Right lobe of liver (tissue), 4 donors: ENCODE results near the gene HSD11B1L.

Experiments used
- POLR2A ChIP-seq: fragments of 450-650 bp; IDR thresholded peaks from one replicate; pipeline ENCODE4 v1.6.1; 2017; ENCODE audit warnings: antibody characterized with exemption, mild to moderate bottlenecking
- TF ChIP-seq, protein P1 (sequence below), 4 donors: fragments of 200-600 bp in 3 of 4; fragments of 450-650 bp in 1 of 4; IDR thresholded peaks; one replicate each; pipeline versions ENCODE4 v1.5.1 to v1.8.0; 2016 to 2022; ENCODE audit warnings: antibody characterized with exemption in 4 of 4, mild to moderate bottlenecking in 2 of 4
- donor health status: DM: no; HTN: no; CAD: no.
- donor health status: DM: no; HTN: no; CAD: no.
- donor health status: DM: no; HTN: yes; CAD: no.

DNA sequence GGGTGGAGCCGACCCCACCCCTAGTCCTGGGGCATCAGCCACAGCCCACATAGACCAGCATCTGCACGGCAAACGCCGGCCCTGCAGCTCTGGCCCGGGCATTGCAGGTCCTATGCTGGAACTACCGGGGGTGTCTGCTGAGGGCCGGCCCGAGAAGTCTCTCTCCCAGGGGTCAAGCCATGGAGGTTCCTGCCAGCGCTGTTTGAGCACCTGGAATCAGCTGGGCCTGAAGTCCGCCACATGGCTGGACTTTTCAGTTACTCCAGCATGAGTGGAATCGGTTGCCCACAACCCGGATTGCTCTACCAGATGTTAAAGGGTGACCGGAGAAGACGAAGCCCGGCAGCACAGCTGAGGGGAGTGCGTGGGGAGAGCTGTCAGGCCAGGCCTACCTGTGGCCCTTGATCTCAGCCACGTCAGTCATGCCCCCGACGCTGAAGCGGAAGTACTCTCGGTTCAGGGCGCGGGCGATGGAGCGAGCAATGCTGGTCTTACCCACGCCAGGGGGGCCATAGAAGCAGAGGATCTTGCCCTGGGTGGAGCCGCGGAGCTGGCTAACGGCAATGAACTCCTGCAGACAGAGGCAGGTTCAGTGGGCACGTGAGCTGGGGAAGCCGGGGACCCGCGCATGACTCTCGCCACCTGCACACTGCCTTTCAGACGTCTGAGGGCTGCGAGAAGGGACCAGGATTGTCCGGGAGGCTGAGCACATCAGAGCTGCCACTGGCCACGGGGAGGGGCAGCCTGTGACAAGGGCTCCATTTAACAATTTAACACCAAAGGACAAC, 18.0 kb downstream of the HSD11B1L start:
- TF ChIP-seq, protein P1, sequence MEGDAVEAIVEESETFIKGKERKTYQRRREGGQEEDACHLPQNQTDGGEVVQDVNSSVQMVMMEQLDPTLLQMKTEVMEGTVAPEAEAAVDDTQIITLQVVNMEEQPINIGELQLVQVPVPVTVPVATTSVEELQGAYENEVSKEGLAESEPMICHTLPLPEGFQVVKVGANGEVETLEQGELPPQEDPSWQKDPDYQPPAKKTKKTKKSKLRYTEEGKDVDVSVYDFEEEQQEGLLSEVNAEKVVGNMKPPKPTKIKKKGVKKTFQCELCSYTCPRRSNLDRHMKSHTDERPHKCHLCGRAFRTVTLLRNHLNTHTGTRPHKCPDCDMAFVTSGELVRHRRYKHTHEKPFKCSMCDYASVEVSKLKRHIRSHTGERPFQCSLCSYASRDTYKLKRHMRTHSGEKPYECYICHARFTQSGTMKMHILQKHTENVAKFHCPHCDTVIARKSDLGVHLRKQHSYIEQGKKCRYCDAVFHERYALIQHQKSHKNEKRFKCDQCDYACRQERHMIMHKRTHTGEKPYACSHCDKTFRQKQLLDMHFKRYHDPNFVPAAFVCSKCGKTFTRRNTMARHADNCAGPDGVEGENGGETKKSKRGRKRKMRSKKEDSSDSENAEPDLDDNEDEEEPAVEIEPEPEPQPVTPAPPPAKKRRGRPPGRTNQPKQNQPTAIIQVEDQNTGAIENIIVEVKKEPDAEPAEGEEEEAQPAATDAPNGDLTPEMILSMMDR (IDR thresholded peaks at IDR 0.05) = no peak
- TF ChIP-seq POLR2A = no peak
